ENCODE data around the gene COMMD7.
A peak's percentile ranks its signal among the peaks of the same experiment; 100 is the strongest.

Gene COMMD7

DNA sequence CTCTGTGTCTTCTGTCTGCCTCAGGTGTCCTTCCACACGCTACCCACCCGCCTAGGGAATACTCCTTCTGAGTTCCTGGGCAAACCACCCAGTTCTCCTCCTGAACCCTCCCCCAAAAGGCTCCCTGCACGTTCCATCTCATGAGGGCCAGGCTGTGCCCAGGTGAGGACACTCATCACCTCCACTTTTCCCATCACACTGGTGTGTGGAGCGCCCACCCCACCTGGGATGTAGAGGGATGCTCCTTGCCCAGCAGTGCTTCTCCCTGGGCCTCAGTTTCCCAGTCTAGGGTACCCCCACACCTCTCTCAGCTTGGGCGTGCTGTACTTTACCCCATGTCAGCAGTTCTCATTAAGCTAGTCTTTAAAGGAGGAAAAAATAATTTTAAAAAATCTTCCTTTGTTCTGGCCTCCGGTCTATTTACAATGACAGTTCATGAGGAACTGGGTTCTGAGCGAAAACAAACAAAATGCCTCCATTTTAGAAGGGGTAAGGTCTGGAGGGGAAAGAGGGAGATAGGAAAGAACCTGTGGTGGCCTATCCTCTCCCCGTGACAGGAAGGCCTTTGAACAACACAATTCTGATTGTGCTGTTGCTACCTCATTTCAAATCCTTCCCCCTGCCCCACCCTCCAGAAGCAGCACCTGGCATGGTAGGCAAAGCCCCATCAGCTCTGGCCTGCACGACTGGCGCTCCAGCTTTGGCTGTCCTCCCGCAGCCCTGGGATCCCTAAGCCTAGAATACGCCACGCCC lies 67.9 kb downstream of the COMMD7 start:
- Histone ChIP-seq H3K23ac (ENCODE audit: low read length in 2 of 2) (no peak overlapping the region), H3K27me3 (ENCODE audit: control insufficient read depth in 1 of 2, insufficient read depth in 1 of 2, low read length in 2 of 2) (peaks cover 7 to 8% of the 10 kb centered on the region in 2 experiments), H2BK5ac (ENCODE audit: low read depth, low read length, poor library complexity, severe bottlenecking) (no peak overlapping the region), H3K36me3 (ENCODE audit: control insufficient read depth in 1 of 2, insufficient read depth in 2 of 2, low read depth in 1 of 2, low read length in 2 of 2) (no peaks in the 10 kb centered on the region), H3K9ac (ENCODE audit: low read length) (no peak overlapping the region), H2BK120ac (ENCODE audit: low read depth, low read length) (no peak overlapping the region), H3K14ac (ENCODE audit: low read length in 2 of 2) (no peak overlapping the region), H3K4me1 (ENCODE audit: control insufficient read depth, insufficient read depth, low read depth, low read length) (peaks cover 8% of the 10 kb centered on the region), H3K4me3 (ENCODE audit: insufficient read depth in 1 of 2, low read depth in 1 of 2, low read length in 2 of 2) (no peak overlapping the region), H3K27ac (ENCODE audit: low read length, poor library complexity, severe bottlenecking) (no peak overlapping the region), H3K9me3 (ENCODE audit: control insufficient read depth, low read length) (no peaks in the 10 kb centered on the region), H2BK12ac (ENCODE audit: low read length in 2 of 2) (no peak overlapping the region), H3K18ac (ENCODE audit: low read depth in 1 of 2, low read length in 2 of 2) (no peak overlapping the region), H2AFZ (ENCODE audit: low read depth, low read length) (no peak overlapping the region), H3K79me1 (replicated peaks; ENCODE audit: low read length, poor library complexity, severe bottlenecking) (no peaks in the 10 kb centered on the region), H2AK5ac (ENCODE audit: low read length, severe bottlenecking) (no peak overlapping the region), H2BK15ac (ENCODE audit: low read depth, poor library complexity, severe bottlenecking) (peak overlapping the region; percentile 19), H3K4me2 (ENCODE audit: low read length, poor library complexity, severe bottlenecking) (no peak overlapping the region), H4K8ac (ENCODE audit: low read length) (no peak overlapping the region), H3K4ac (ENCODE audit: low read depth in 1 of 2, low read length in 2 of 2) (no peak overlapping the region), H4K91ac (ENCODE audit: low read length) (no peak overlapping the region)
- DNase-seq: no peak
- WGBS: 90% methylated on average over 12 of the region's 13 CpGs

DNA sequence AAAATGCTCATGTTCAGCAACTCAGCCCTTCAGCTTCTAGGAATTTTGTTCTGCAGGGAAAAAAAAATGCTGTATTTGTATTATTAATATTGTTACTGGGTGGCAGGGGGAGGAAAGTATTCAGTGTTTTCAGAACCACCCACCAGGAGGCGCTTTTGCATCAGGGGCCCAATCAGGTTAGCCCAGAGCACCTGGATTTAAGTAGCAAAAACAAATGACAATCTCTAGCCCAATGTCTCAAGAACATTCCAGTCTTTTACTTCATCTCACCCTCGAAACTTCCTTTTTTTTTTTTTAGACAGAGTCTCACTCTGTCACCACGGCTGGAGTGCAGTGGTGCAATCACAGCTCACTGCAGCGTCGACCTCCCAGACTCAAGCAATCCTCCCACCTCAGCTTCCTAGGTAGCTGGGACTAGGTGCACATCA lies 68.9 kb downstream of the COMMD7 start:
- Histone ChIP-seq H2BK5ac (ENCODE audit: low read depth, low read length, poor library complexity, severe bottlenecking) (no peak overlapping the region), H3K4me3 (ENCODE audit: insufficient read depth in 1 of 2, low read depth in 1 of 2, low read length in 2 of 2) (no peak overlapping the region), H3K4me1 (ENCODE audit: control insufficient read depth, insufficient read depth, low read depth, low read length) (peaks cover 8% of the 10 kb centered on the region), H2AFZ (ENCODE audit: low read depth, low read length) (no peak overlapping the region), H3K4me2 (ENCODE audit: low read length, poor library complexity, severe bottlenecking) (no peak overlapping the region), H3K27me3 (ENCODE audit: control insufficient read depth in 1 of 2, insufficient read depth in 1 of 2, low read length in 2 of 2) (peaks cover 7 to 8% of the 10 kb centered on the region in 2 experiments), H2BK120ac (ENCODE audit: low read depth, low read length) (no peak overlapping the region), H2BK15ac (ENCODE audit: low read depth, poor library complexity, severe bottlenecking) (no peak overlapping the region), H3K14ac (ENCODE audit: low read length in 2 of 2) (no peak overlapping the region), H4K8ac (ENCODE audit: low read length) (no peak overlapping the region), H2AK5ac (ENCODE audit: low read length, severe bottlenecking) (no peak overlapping the region), H3K79me1 (replicated peaks; ENCODE audit: low read length, poor library complexity, severe bottlenecking) (no peaks in the 10 kb centered on the region), H3K4ac (ENCODE audit: low read depth in 1 of 2, low read length in 2 of 2) (no peak overlapping the region), H3K18ac (ENCODE audit: low read depth in 1 of 2, low read length in 2 of 2) (no peak overlapping the region), H3K36me3 (ENCODE audit: control insufficient read depth in 1 of 2, insufficient read depth in 2 of 2, low read depth in 1 of 2, low read length in 2 of 2) (no peaks in the 10 kb centered on the region), H3K9me3 (ENCODE audit: control insufficient read depth, low read length) (no peaks in the 10 kb centered on the region), H3K27ac (ENCODE audit: low read length, poor library complexity, severe bottlenecking) (no peak overlapping the region), H4K91ac (ENCODE audit: low read length) (no peak overlapping the region), H3K9ac (ENCODE audit: low read length) (no peak overlapping the region), H3K23ac (ENCODE audit: low read length in 2 of 2) (no peak overlapping the region), H2BK12ac (ENCODE audit: low read length in 2 of 2) (no peak overlapping the region)
- peak; percentile 47 for DNase-seq
- 32% methylated on average over 3 of the region's 5 CpGs for WGBS

DNA sequence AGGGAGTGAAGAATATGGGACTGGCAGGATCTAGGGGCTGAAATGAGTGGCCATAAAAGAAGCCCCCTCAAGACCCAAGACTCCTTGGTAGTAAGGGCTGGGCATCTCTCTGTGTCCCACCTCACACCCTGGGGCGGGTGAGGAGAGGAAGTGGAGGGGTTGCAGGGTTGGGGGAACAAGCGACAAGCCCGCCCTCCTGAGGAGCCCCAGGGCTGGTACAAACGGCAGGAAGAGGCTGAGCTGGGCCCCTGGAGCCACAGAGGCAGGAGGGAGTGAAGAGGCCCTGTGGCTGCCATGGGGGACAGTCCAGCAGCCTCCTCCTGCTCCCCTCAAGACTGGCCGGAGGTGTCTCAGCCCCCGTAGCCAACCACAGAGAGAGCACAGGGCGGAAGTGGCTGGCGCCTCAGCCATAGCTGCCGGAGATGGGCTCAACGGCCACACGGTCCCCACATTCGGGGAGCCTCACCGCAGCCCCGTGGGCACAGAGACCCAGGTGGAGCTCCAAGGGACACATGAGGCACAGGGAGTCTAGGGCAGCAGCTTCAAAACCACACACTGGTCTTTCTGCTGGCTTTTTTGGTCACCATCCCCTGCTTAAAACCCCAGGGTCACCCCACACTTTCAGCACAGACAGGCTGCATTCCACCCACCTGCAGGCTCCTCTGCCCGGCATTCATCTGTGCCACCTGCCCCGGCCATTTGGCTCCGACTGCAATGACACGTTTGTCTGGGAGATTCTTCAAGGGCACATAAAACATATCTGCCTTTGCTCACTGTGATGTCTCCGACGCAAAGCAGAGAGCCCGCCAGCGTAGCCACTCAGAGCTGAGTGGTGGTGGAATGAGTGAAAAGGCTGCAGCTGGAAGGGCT lies 70.0 kb downstream of the COMMD7 start:
- no peak for DNase-seq
- Histone ChIP-seq H3K18ac (ENCODE audit: low read depth in 1 of 2, low read length in 2 of 2) (peak overlapping the region in 1 of 2 experiments; percentile 38), H3K14ac (ENCODE audit: low read length in 2 of 2) (no peak overlapping the region), H3K4me2 (ENCODE audit: low read length, poor library complexity, severe bottlenecking) (no peak overlapping the region), H3K9ac (ENCODE audit: low read length) (no peak overlapping the region), H2AK5ac (ENCODE audit: low read length, severe bottlenecking) (no peak overlapping the region), H2BK120ac (ENCODE audit: low read depth, low read length) (no peak overlapping the region), H3K79me1 (replicated peaks; ENCODE audit: low read length, poor library complexity, severe bottlenecking) (no peaks in the 10 kb centered on the region), H3K36me3 (ENCODE audit: control insufficient read depth in 1 of 2, insufficient read depth in 2 of 2, low read depth in 1 of 2, low read length in 2 of 2) (no peaks in the 10 kb centered on the region), H2BK15ac (ENCODE audit: low read depth, poor library complexity, severe bottlenecking) (no peak overlapping the region), H2BK5ac (ENCODE audit: low read depth, low read length, poor library complexity, severe bottlenecking) (no peak overlapping the region), H2BK12ac (ENCODE audit: low read length in 2 of 2) (peak overlapping the region in 1 of 2 experiments; percentile 43), H4K91ac (ENCODE audit: low read length) (no peak overlapping the region), H2AFZ (ENCODE audit: low read depth, low read length) (peak overlapping the region; percentile 21), H3K27me3 (ENCODE audit: control insufficient read depth in 1 of 2, insufficient read depth in 1 of 2, low read length in 2 of 2) (peaks cover 7 to 8% of the 10 kb centered on the region in 2 experiments), H3K27ac (ENCODE audit: low read length, poor library complexity, severe bottlenecking) (no peak overlapping the region), H3K4me3 (ENCODE audit: insufficient read depth in 1 of 2, low read depth in 1 of 2, low read length in 2 of 2) (no peak overlapping the region), H3K23ac (ENCODE audit: low read length in 2 of 2) (peak overlapping the region in 1 of 2 experiments; percentile 6), H4K8ac (ENCODE audit: low read length) (no peak overlapping the region), H3K9me3 (ENCODE audit: control insufficient read depth, low read length) (no peaks in the 10 kb centered on the region), H3K4ac (ENCODE audit: low read depth in 1 of 2, low read length in 2 of 2) (no peak overlapping the region), H3K4me1 (ENCODE audit: control insufficient read depth, insufficient read depth, low read depth, low read length) (peaks cover 8% of the 10 kb centered on the region)
- 77% methylated on average over 22 of the region's 22 CpGs for WGBS

DNA sequence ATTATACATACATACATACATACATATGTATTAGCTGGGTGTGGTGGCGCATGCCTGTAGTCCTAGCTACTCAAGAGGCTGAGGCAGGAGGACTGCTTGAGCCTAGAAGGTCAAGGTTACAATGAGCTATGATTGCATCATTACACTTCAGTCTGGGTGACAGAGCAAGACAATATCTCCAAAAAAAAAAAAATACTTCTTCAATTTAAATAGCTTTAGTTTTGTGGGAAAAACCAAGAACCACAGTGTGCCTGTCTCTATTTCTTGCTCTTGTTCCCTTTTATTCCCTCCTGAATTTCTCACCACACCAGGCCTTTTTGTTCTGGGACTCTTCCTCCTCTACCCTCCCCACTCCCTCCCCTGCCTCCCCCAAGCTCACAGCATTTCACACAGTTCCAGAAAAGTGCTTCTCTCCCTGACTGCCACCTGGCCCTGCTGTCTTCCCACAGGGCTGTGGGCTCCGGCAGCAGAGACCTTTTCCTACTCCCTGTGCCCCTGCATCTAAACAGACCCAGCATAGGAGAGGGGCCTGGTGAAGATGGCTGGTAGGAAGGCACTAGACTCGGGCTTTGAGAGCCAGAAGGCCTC lies 70.8 kb downstream of the COMMD7 start:
- H3K4me3 ChIP-seq (ENCODE audit: insufficient read depth in 1 of 2, low read depth in 1 of 2, low read length in 2 of 2): no peak overlapping the region
- H3K79me1 ChIP-seq (replicated peaks; ENCODE audit: low read length, poor library complexity, severe bottlenecking): no peaks in the 10 kb centered on the region
- H3K9me3 ChIP-seq (ENCODE audit: control insufficient read depth, low read length): no peaks in the 10 kb centered on the region
- no peak overlapping the region for H2AK5ac ChIP-seq (ENCODE audit: low read length, severe bottlenecking)
- H4K91ac ChIP-seq (ENCODE audit: low read length): no peak overlapping the region
- no peak overlapping the region for H2BK5ac ChIP-seq (ENCODE audit: low read depth, low read length, poor library complexity, severe bottlenecking)
- no peak overlapping the region for H3K14ac ChIP-seq (ENCODE audit: low read length in 2 of 2)
- peak overlapping the region in 1 of 2 experiments; percentile 38 for H3K18ac ChIP-seq (ENCODE audit: low read depth in 1 of 2, low read length in 2 of 2)
- H3K4ac ChIP-seq (ENCODE audit: low read depth in 1 of 2, low read length in 2 of 2): no peak overlapping the region
- peak overlapping the region; percentile 72 for H2AFZ ChIP-seq (ENCODE audit: low read depth, low read length)
- H3K4me1 ChIP-seq (ENCODE audit: control insufficient read depth, insufficient read depth, low read depth, low read length): peaks cover 5% of the 10 kb centered on the region
- H3K4me2 ChIP-seq (ENCODE audit: low read length, poor library complexity, severe bottlenecking): no peak overlapping the region
- H3K23ac ChIP-seq (ENCODE audit: low read length in 2 of 2): no peak overlapping the region
- no peak overlapping the region for H2BK12ac ChIP-seq (ENCODE audit: low read length in 2 of 2)
- WGBS: 75% methylated on average over 1 of the region's 3 CpGs
- peaks cover 7 to 8% of the 10 kb centered on the region in 2 experiments for H3K27me3 ChIP-seq (ENCODE audit: control insufficient read depth in 1 of 2, insufficient read depth in 1 of 2, low read length in 2 of 2)
- H2BK15ac ChIP-seq (ENCODE audit: low read depth, poor library complexity, severe bottlenecking): no peak overlapping the region
- H3K9ac ChIP-seq (ENCODE audit: low read length): no peak overlapping the region
- DNase-seq: no peak
- no peak overlapping the region for H4K8ac ChIP-seq (ENCODE audit: low read length)
- H3K27ac ChIP-seq (ENCODE audit: low read length, poor library complexity, severe bottlenecking): no peak overlapping the region
- no peak overlapping the region for H2BK120ac ChIP-seq (ENCODE audit: low read depth, low read length)
- H3K36me3 ChIP-seq (ENCODE audit: control insufficient read depth in 1 of 2, insufficient read depth in 2 of 2, low read depth in 1 of 2, low read length in 2 of 2): no peaks in the 10 kb centered on the region
